Measurements from ENCODE around the gene CSDE1.

The CSDE1 gene

DNA sequence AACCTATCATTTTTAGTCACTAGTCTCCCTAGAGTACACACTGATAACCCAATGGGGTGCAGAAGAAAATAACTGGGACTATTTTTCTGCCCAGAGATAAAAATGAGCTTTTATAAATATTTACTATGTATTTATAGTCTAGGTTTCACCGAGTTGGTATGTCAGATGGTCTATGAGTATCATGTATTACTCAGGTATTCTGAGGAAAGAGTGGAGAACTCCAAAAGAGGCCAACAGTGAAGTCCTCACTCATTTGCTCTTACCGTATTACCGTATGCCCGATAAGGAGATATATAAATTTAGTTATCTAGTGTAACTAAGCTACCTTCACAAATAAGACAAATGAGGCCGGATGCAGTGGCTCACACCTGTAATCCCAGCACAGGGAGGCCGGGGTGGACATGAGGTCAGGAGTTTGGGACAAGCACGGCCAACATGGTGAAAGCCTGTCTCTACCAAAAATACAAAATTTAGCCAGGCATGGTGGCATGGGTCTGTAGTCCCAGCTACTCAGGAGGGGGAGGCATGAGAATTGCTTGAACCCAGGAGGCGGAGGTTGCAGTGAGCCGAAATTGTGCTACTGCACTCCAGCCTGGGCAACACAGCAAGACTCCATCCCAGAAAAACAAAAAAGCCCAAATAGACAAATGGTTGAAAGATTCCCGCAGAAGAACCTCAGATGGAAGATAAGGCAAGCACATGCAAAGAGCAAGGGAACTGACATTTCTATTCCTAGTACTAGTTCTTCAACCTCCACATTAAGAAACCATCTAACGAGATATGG is 15.6 kb downstream of the CSDE1 start:
- no peak overlapping the region for H3K27ac Mint-ChIP-seq
- no peaks in the 10 kb centered on the region for H3K4me1 Mint-ChIP-seq
- no peaks in the 10 kb centered on the region for H3K27me3 Mint-ChIP-seq (ENCODE audit: low read depth)
- no peaks in the 10 kb centered on the region for H3K9me3 Mint-ChIP-seq
- peaks cover 75% of the 10 kb centered on the region for H3K36me3 Mint-ChIP-seq (ENCODE audit: low read depth)
- no peak overlapping the region for H3K4me3 Mint-ChIP-seq
- TF ChIP-seq, protein P1, sequence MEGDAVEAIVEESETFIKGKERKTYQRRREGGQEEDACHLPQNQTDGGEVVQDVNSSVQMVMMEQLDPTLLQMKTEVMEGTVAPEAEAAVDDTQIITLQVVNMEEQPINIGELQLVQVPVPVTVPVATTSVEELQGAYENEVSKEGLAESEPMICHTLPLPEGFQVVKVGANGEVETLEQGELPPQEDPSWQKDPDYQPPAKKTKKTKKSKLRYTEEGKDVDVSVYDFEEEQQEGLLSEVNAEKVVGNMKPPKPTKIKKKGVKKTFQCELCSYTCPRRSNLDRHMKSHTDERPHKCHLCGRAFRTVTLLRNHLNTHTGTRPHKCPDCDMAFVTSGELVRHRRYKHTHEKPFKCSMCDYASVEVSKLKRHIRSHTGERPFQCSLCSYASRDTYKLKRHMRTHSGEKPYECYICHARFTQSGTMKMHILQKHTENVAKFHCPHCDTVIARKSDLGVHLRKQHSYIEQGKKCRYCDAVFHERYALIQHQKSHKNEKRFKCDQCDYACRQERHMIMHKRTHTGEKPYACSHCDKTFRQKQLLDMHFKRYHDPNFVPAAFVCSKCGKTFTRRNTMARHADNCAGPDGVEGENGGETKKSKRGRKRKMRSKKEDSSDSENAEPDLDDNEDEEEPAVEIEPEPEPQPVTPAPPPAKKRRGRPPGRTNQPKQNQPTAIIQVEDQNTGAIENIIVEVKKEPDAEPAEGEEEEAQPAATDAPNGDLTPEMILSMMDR (IDR thresholded peaks at IDR 0.05; ENCODE audit: unreplicated experiment in 3 of 3): no peak

DNA sequence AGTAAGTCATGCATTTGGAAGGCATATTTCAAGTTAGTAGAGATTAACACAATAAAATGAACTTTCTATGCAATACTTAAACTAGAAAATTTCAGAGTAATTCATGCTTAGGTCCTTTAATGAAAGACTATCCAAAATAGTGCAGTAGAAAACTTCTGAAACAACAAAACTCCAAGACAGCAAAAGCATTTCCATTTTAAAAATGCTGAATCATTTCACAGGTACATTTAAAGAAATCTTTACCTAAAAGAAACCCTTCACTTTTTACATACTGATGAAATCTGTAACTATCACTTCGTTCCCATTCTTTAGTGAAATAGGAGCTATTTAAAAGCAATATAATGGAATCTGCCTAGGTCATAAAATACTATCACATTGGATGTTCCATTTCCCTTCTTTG is 17.5 kb downstream of the CSDE1 start:
- H3K27me3 Mint-ChIP-seq (ENCODE audit: low read depth): no peaks in the 10 kb centered on the region
- no peaks in the 10 kb centered on the region for H3K9me3 Mint-ChIP-seq
- H3K4me1 Mint-ChIP-seq: no peaks in the 10 kb centered on the region
- peaks cover 75% of the 10 kb centered on the region for H3K36me3 Mint-ChIP-seq (ENCODE audit: low read depth)
- H3K4me3 Mint-ChIP-seq: no peak overlapping the region
- no peak overlapping the region for H3K27ac Mint-ChIP-seq
- TF ChIP-seq, protein P1 (IDR thresholded peaks at IDR 0.05; ENCODE audit: unreplicated experiment in 3 of 3): no peak

DNA sequence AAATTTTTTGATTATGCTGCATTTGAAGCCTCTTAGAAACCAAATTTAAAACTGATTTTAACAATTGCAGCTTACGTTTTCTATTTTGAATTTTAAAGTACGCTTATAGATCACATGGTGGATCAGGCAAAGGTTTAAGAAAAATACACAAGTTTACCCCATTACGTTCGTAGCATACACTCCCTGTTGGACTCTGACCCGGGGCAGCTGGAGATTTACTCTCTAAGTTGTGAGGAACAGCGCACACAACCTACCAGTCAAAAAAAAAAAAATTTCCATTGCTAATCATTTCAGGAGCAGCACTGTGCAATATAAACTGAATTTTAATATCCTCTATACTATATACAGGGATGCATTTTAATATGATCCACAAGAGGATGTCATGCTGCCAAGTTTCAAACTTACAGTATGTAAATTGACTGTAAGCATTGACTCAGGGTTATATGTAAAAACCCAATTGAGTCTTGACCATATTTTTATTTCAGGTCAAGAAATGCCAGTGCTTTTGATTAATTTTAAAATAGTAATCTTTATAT is 20.4 kb downstream of the CSDE1 start:
- Mint-ChIP-seq H3K27ac (peak overlapping the region in 1 of 3 experiments; percentile 29), H3K4me3 (no peak overlapping the region), H3K4me1 (no peaks in the 10 kb centered on the region), H3K36me3 (ENCODE audit: low read depth) (peaks cover 73% of the 10 kb centered on the region), H3K27me3 (ENCODE audit: low read depth) (no peaks in the 10 kb centered on the region), H3K9me3 (no peaks in the 10 kb centered on the region)
- TF ChIP-seq, protein P1 (IDR thresholded peaks at IDR 0.05; ENCODE audit: unreplicated experiment in 3 of 3): no peak

DNA sequence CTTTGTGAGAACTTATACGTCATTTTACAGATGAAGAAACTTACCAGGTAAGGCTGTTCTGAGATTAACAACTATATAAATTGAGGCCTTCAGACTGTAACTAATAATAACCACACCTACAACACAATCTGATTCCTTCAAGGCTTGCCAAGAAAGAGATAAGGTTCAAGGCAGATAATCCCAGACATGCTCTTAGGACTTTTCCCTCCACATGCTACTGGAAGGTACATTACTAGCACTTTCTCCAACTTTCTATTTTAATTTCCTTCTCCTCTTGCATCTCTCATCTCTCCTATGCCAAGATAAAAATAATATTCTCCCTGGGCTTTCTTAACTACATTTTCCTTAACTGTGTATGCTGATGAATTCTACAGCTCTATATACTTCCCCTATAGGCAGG is 22.3 kb downstream of the CSDE1 start:
- TF ChIP-seq, protein P1 (IDR thresholded peaks at IDR 0.05; ENCODE audit: unreplicated experiment in 3 of 3): no peak

DNA sequence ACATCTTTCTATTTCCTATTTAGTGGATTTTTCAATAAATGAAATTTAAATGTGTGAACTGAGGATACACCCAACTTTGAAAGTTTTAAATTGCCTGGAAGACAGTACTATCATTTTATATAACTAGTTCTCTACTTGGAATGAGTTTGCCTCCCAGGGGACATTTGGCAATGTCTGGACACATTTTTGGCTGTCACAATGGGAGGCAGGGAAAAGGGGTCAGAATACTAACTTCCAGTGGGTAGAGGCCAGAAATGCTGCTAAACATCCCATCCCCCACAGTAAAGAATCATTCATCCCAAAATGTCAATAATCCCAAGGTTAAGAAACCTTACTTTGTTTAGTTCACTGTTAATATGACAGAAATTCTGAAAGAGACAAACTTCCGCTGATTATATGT is 28.0 kb downstream of the CSDE1 start:
- TF ChIP-seq, protein P1 (IDR thresholded peaks at IDR 0.05; ENCODE audit: unreplicated experiment in 3 of 3): no peak
- H3K36me3 Mint-ChIP-seq (ENCODE audit: low read depth): peaks cover 82% of the 10 kb centered on the region
- no peaks in the 10 kb centered on the region for H3K4me1 Mint-ChIP-seq
- H3K9me3 Mint-ChIP-seq: no peaks in the 10 kb centered on the region
- no peak overlapping the region for H3K27ac Mint-ChIP-seq
- no peak overlapping the region for H3K4me3 Mint-ChIP-seq
- no peaks in the 10 kb centered on the region for H3K27me3 Mint-ChIP-seq (ENCODE audit: low read depth)

More for the DNA sequence above, 22.3 kb downstream of the CSDE1 start:
- Mint-ChIP-seq H3K4me3 (no peak overlapping the region), H3K9me3 (no peaks in the 10 kb centered on the region), H3K4me1 (no peaks in the 10 kb centered on the region), H3K27ac (no peak overlapping the region), H3K27me3 (ENCODE audit: low read depth) (no peaks in the 10 kb centered on the region), H3K36me3 (ENCODE audit: low read depth) (peaks cover 78% of the 10 kb centered on the region)

DNA sequence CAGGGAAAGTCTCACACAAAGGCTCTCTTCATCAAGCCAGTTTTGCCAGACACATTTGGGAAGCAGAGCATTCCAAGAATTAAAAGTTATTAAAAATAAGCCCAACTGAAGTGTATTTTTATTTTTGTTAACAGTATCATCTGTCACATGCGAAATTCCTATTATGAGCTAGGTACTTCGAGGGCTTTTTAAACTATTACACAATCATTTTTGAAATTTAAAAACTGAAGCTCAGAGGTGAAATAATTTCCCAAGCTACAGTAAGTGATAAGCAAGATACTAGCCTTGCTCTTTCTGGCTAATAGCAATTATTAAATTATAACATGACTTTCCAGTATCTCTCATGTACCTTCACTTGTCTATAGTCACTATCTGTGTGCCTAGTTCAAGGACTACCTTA is 29.2 kb downstream of the CSDE1 start:
- H3K36me3 Mint-ChIP-seq (ENCODE audit: low read depth): peaks cover 82% of the 10 kb centered on the region

More for the DNA sequence above, 29.2 kb downstream of the CSDE1 start:
- Mint-ChIP-seq H3K27ac (no peak overlapping the region), H3K9me3 (no peaks in the 10 kb centered on the region), H3K27me3 (ENCODE audit: low read depth) (no peaks in the 10 kb centered on the region), H3K4me3 (no peak overlapping the region), H3K4me1 (peaks cover 6% of the 10 kb centered on the region)
- TF ChIP-seq, protein P1 (IDR thresholded peaks at IDR 0.05; ENCODE audit: unreplicated experiment in 3 of 3): no peak

Data from nephron (organoid).